Stimulated activated CD8-positive, alpha-beta memory T cell treated with anti-CD3 and anti-CD28 coated beads, Interleukin-15, amount 100 ng/mL, for 1 hour (primary cell): Measurements from ENCODE around the gene RFNG.

Source experiments
- DNase-seq: peaks from one replicate; pipeline ENCODE4 v3.0.0-alpha.2; 2020; ENCODE audit warnings: low read depth

Gene RFNG

GRCh38 chr17:82089723-82090548, 38.3 kb upstream of the RFNG start:
- no peak for DNase-seq

- no peak for DNase-seq
Observed at GRCh38 chr17:82088838-82089722, 37.5 kb upstream of the RFNG start.

GRCh38 chr17:82087961-82088837, 36.6 kb upstream of the RFNG start:
- no peak for DNase-seq

GRCh38 chr17:82086941-82087906, 35.6 kb upstream of the RFNG start:
- DNase-seq: no peak

GRCh38 chr17:82085931-82086764, 34.5 kb upstream of the RFNG start:
- DNase-seq: no peak

- DNase-seq: no peak
Observed at GRCh38 chr17:82085031-82085861, 33.6 kb upstream of the RFNG start.

- DNase-seq: no peak
Observed at GRCh38 chr17:82084373-82085030, 32.9 kb upstream of the RFNG start.

GRCh38 chr17:82083533-82084359, 32.1 kb upstream of the RFNG start:
- DNase-seq: no peak

- DNase-seq: no peak
Observed at GRCh38 chr17:82083009-82083408, 31.4 kb upstream of the RFNG start.

- no peak for DNase-seq
Observed at GRCh38 chr17:82082456-82082855, 30.8 kb upstream of the RFNG start.

GRCh38 chr17:82081966-82082365, 30.4 kb upstream of the RFNG start:
- no peak for DNase-seq

- DNase-seq: no peak
Observed at GRCh38 chr17:82081546-82081945, 29.9 kb upstream of the RFNG start.

- no peak for DNase-seq
Observed at GRCh38 chr17:82080789-82081464, 29.3 kb upstream of the RFNG start.

GRCh38 chr17:82080048-82080788, 28.6 kb upstream of the RFNG start:
- no peak for DNase-seq

- no peak for DNase-seq
Observed at GRCh38 chr17:82079001-82079677, 27.5 kb upstream of the RFNG start.

GRCh38 chr17:82078433-82078832, 26.8 kb upstream of the RFNG start:
- DNase-seq: no peak
